H1 (cell line): ENCODE results near the gene LHFPL3. TPM values are rescaled to one million over a fixed set of nuclear protein-coding genes. Genes with fewer than 3 reads are reported as not detected.

Experiments
- CTCF ChIA-PET: fragments of 300-600 bp; sonication (Branson Sonifier 250); formaldehyde crosslinking; loops from one replicate; lab custom pipeline; 2021; ENCODE audit not compliant: partially characterized antibody; lab: Charles Lee
- POLR2A ChIA-PET: fragments of 300-600 bp; sonication (Branson Sonifier 250); formaldehyde crosslinking; loops from one replicate; lab custom pipeline; 2021; ENCODE audit warnings: inconsistent platforms; ENCODE audit not compliant: partially characterized antibody; lab: Charles Lee
- DNase-seq, 2 experiments: peaks; one replicate each; pipeline versions ENCODE4 v3.0.0 to v3.0.0-alpha.2; 2010 to 2022; ENCODE audit warnings: low spot score in 2 of 2, low read depth in 1 of 2, mixed read lengths in 1 of 2
- FAIRE-seq: peaks from 2 replicates; lab custom pipeline; 2011; peaks lifted over from hg19 to GRCh38; lab: Jason Lieb, UNC
- H2AFZ ChIP-seq: 2 replicates; pipeline ENCODE4 v1.8.1; 2012; ENCODE audit warnings: low read length, inconsistent platforms
- H2AK5ac ChIP-seq: 2 replicates; pipeline ENCODE4 v1.6.1; 2013; ENCODE audit warnings: low read depth, low read length
- H2BK120ac ChIP-seq: replicated peaks from 2 replicates; pipeline ENCODE3; 2013; ENCODE audit warnings: low read depth, low read length, inconsistent platforms
- H2BK12ac ChIP-seq: 2 replicates; pipeline ENCODE4 v1.6.1; 2013; ENCODE audit warnings: low read depth, low read length
- H2BK15ac ChIP-seq: 2 replicates; pipeline ENCODE4 v1.6.1; 2013; ENCODE audit warnings: low read length
- H2BK20ac ChIP-seq: 2 replicates; pipeline ENCODE4 v1.6.1; 2013; ENCODE audit warnings: low read length
- H2BK5ac ChIP-seq: 2 replicates; pipeline ENCODE4 v1.6.1; 2013; ENCODE audit warnings: low read depth, low read length
- H3K14ac ChIP-seq: 2 replicates; pipeline ENCODE4 v1.6.1; 2013; ENCODE audit warnings: inconsistent platforms; ENCODE audit not compliant: insufficient read length
- H3K18ac ChIP-seq: 2 replicates; pipeline ENCODE4 v1.6.1; 2013; ENCODE audit warnings: low read length; ENCODE audit errors: extremely low read depth
- H3K23ac ChIP-seq: 2 replicates; pipeline ENCODE4 v1.6.1; 2013; ENCODE audit warnings: inconsistent platforms; ENCODE audit not compliant: insufficient read length
- H3K23me2 ChIP-seq: 2 replicates; pipeline ENCODE4 v1.6.1; 2013; ENCODE audit warnings: low read depth, low read length
- H3K27ac ChIP-seq: 2 replicates; pipeline ENCODE4 v1.6.1; 2011; ENCODE audit warnings: low read depth, low read length, inconsistent platforms
- H3K27me3 ChIP-seq, 4 experiments: replicated peaks in 1 of 4; 1 replicate in 1 of 4; 2 replicates in 3 of 4; pipeline versions ENCODE4 v1.6.1 to v1.8.1; 2011 to 2013; ENCODE audit warnings: low read length in 3 of 4, mild to moderate bottlenecking in 3 of 4, inconsistent platforms in 2 of 4, mixed read lengths in 2 of 4, moderate library complexity in 1 of 4; ENCODE audit not compliant: control insufficient read depth in 3 of 4, insufficient read depth in 3 of 4; ENCODE audit errors: extremely low read depth in 1 of 4
- H3K36me3 ChIP-seq, 4 experiments: 2 replicates each; pipeline versions ENCODE4 v1.6.1 to v1.8.1; 2011 to 2013; ENCODE audit warnings: mild to moderate bottlenecking in 4 of 4, low read length in 3 of 4, moderate library complexity in 2 of 4, control low read depth in 1 of 4, inconsistent platforms in 1 of 4; ENCODE audit not compliant: insufficient read depth in 4 of 4, control insufficient read depth in 2 of 4
- H3K4ac ChIP-seq: replicated peaks from 2 replicates; pipeline ENCODE3; 2013; ENCODE audit warnings: low read length, low read depth, mixed read lengths, inconsistent platforms; ENCODE audit not compliant: insufficient read length
- H3K4me1 ChIP-seq, 4 experiments: replicated peaks in 1 of 4; 1 replicate in 1 of 4; 2 replicates in 3 of 4; pipeline versions ENCODE4 v1.6.1 to v1.8.1; 2011 to 2013; ENCODE audit warnings: low read length in 3 of 4, inconsistent platforms in 2 of 4, mixed read lengths in 1 of 4; ENCODE audit not compliant: insufficient read depth in 4 of 4, control insufficient read depth in 3 of 4
- H3K4me2 ChIP-seq, 2 experiments: 2 replicates each; pipeline versions ENCODE4 v1.6.1 to v1.8.1; 2011 to 2013; ENCODE audit warnings: low read depth in 2 of 2, low read length in 2 of 2, control low read depth in 1 of 2, inconsistent platforms in 1 of 2, mild to moderate bottlenecking in 1 of 2; ENCODE audit not compliant: insufficient read depth in 1 of 2
- H3K4me3 ChIP-seq, 4 experiments: fragments of 200-600, 300-600 bp in 1 of 4; sonication (generic), shearing (Covaris generic), sonication (Bioruptor Twin) in 1 of 4; 2 replicates each; pipeline versions ENCODE4 v1.5.1 to v1.8.1; 2011 to 2016; ENCODE audit warnings: low read length in 4 of 4, low read depth in 3 of 4, control low read depth in 2 of 4, inconsistent platforms in 2 of 4, mild to moderate bottlenecking in 2 of 4, mixed read lengths in 1 of 4, moderate library complexity in 1 of 4; ENCODE audit not compliant: insufficient read depth in 2 of 4; ENCODE audit errors: extremely low read depth in 1 of 4
- H3K56ac ChIP-seq: replicated peaks from 2 replicates; pipeline ENCODE3; 2013; ENCODE audit warnings: low read depth, mild to moderate bottlenecking, mixed read lengths, low read length, inconsistent platforms; ENCODE audit not compliant: insufficient read length
- H3K79me1 ChIP-seq: 2 replicates; pipeline ENCODE4 v1.6.1; 2013; ENCODE audit warnings: low read depth, low read length, control low read depth
- H3K79me2 ChIP-seq, 2 experiments: 2 replicates each; pipeline versions ENCODE4 v1.6.1 to v1.8.1; 2012 to 2013; ENCODE audit warnings: low read length in 2 of 2, mild to moderate bottlenecking in 2 of 2, inconsistent platforms in 1 of 2; ENCODE audit not compliant: insufficient read depth in 2 of 2, control insufficient read depth in 1 of 2
- H3K9ac ChIP-seq, 4 experiments: replicated peaks in 1 of 4; 1 replicate in 1 of 4; 2 replicates in 3 of 4; pipeline versions ENCODE4 v1.6.1 to v1.8.1; 2011 to 2013; ENCODE audit warnings: low read depth in 3 of 4, low read length in 3 of 4, control low read depth in 2 of 4, mild to moderate bottlenecking in 2 of 4, moderate library complexity in 2 of 4, inconsistent platforms in 1 of 4; ENCODE audit errors: extremely low read depth in 1 of 4
- H3K9me3 ChIP-seq, 2 experiments: 2 replicates each; pipeline versions ENCODE4 v1.6.1 to v1.8.1; 2012 to 2013; ENCODE audit warnings: mild to moderate bottlenecking in 2 of 2, moderate library complexity in 2 of 2, control low read depth in 1 of 2, inconsistent platforms in 1 of 2, low read depth in 1 of 2, low read length in 1 of 2, mixed read lengths in 1 of 2; ENCODE audit not compliant: insufficient read depth in 2 of 2
- H4K20me1 ChIP-seq, 2 experiments: replicated peaks in 1 of 2; 2 replicates each; pipeline versions ENCODE3 to v1.8.1; 2011 to 2013; ENCODE audit warnings: inconsistent platforms in 2 of 2, low read length in 2 of 2, mild to moderate bottlenecking in 1 of 2; ENCODE audit not compliant: insufficient read depth in 2 of 2, control insufficient read depth in 1 of 2
- H4K5ac ChIP-seq: 2 replicates; pipeline ENCODE4 v1.6.1; 2013; ENCODE audit warnings: low read length, low read depth, mixed read lengths, inconsistent platforms; ENCODE audit not compliant: insufficient read length
- H4K8ac ChIP-seq: 2 replicates; pipeline ENCODE4 v1.8.0; 2013; ENCODE audit warnings: mild to moderate bottlenecking, moderate library complexity, low read length, inconsistent platforms; ENCODE audit not compliant: insufficient read depth; ENCODE audit errors: extremely low read depth
- H4K91ac ChIP-seq: replicated peaks from 2 replicates; pipeline ENCODE3; 2013; ENCODE audit warnings: low read length, mixed read lengths, inconsistent platforms; ENCODE audit not compliant: insufficient read length
- NANOG ChIP-seq: IDR thresholded peaks from 2 replicates; pipeline ENCODE4 v1.6.1; 2011; ENCODE audit warnings: low read length, low read depth, mild to moderate bottlenecking, inconsistent platforms; ENCODE audit not compliant: insufficient read depth, poor library complexity, severe bottlenecking
- RFX5 ChIP-seq: IDR thresholded peaks from 2 replicates; pipeline ENCODE4 v1.6.1; 2011; ENCODE audit warnings: low read depth, low read length, improper control_type of control experiment, borderline replicate concordance
- SIN3A ChIP-seq, 2 experiments: IDR thresholded peaks in 1 of 2; conservative IDR thresholded peaks in 1 of 2; 2 replicates each; pipeline ENCODE4 v1.6.1; 2011 to 2012; ENCODE audit warnings: low read length in 2 of 2, improper control_type of control experiment in 1 of 2, low read depth in 1 of 2, mild to moderate bottlenecking in 1 of 2
- TAF7 ChIP-seq: optimal IDR thresholded peaks from 2 replicates; pipeline ENCODE3; 2011; ENCODE audit warnings: low read depth, mild to moderate bottlenecking, inconsistent platforms, low read length, moderate library complexity, borderline replicate concordance
- WGBS, 2 experiments: shearing (Covaris generic) in 1 of 2; methylation state at CpG; one replicate each; pipeline versions ENCODE4 v1.1.6 to v1.1.7; 2013 to 2015; ENCODE audit warnings: low lambda C conversion rate in 2 of 2, mixed read lengths in 2 of 2, inconsistent platforms in 1 of 2, low coverage in 1 of 2, missing lambda C conversion rate in 1 of 2; ENCODE audit not compliant: insufficient replicate concordance in 2 of 2, insufficient coverage in 1 of 2, insufficient read length in 1 of 2; ENCODE audit errors: extremely low coverage in 1 of 2, missing lambda C conversion rate in 1 of 2; 5-methylcytosine and 5-hydroxymethylcytosine counted together
- polyA plus RNA-seq, 7 experiments: library from polyadenylated mRNA; depleted of rRNA in 3 of 7; stranded (reverse) in 5 of 7; unstranded in 2 of 7; fragments of >200 nt in 5 of 7; fragments of 200-250 nt in 2 of 7; gene quantifications; 1 replicate in 5 of 7; 2 replicates in 1 of 7; 4 replicates in 1 of 7; pipeline versions ENCODE4 v1.2.1 to v1.2.3, GENCODE V29; 2011 to 2013; ENCODE audit warnings: missing spikeins in 2 of 7, mixed read lengths in 2 of 7
- total RNA-seq: library from RNA; stranded (reverse); fragmentation: NEBNext Ultra II Directional; extraction: Animal tissue kit (Norgen Biotek cat#: 25700); gene quantifications from 2 replicates; pipeline ENCODE4 v1.2.1, GENCODE V29; 2021
- TF ChIP-seq, protein P1 (sequence below): IDR thresholded peaks from 2 replicates; pipeline ENCODE4 v1.6.1; 2012; ENCODE audit warnings: inconsistent platforms

LHFPL3 gene
- total and polyA plus RNA-seq, 2 of the 8 experiments (the other 6 are each of a cell fraction or from before 2014, with no cell fraction given), result 0.24 to 0.50 TPM

DNA sequence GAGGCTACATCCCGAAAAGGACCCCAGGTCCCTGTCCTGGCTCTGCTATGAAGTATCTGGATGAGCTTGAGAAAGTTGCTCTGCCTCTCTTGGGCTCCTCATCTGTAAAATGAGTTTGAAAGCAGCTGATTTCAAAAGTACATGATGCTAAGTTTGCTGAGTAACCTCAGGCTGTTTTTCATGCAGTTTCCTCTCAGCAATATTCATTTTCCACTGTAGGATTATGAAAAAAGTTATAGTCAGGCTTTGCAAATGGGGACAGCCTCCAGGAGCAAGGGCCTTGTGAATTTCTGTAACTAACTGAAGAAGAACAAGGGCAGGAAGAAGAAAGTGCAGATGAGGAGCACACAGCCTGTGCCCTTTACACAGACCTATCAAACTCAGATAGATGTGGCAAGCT, 518.3 kb downstream of the LHFPL3 start:
- Histone ChIP-seq H2AK5ac (no peak overlapping the region), H3K18ac (no peak overlapping the region), H4K20me1 (no peaks in the 10 kb centered on the region), H4K8ac (no peak overlapping the region), H3K79me1 (no peaks in the 10 kb centered on the region), H3K4ac (no peak overlapping the region), H2BK12ac (no peak overlapping the region), H3K23me2 (no peaks in the 10 kb centered on the region), H4K5ac (no peak overlapping the region), H3K9ac (no peak overlapping the region), H2BK5ac (no peak overlapping the region), H3K4me2 (no peak overlapping the region), H2BK15ac (no peak overlapping the region), H3K79me2 (no peaks in the 10 kb centered on the region), H3K4me1 (peaks cover 0 to 3% (median 0%) of the 10 kb centered on the region in 4 experiments; a peak in 1 of 7 replicates), H3K9me3 (no peaks in the 10 kb centered on the region), H3K27ac (no peak overlapping the region), H2BK20ac (no peak overlapping the region), H3K14ac (no peak overlapping the region), H3K23ac (no peak overlapping the region), H3K56ac (no peak overlapping the region), H3K4me3 (no peak overlapping the region), H2BK120ac (no peak overlapping the region), H3K27me3 (no peaks in the 10 kb centered on the region), H3K36me3 (no peaks in the 10 kb centered on the region), H2AFZ (no peak overlapping the region), H4K91ac (no peak overlapping the region)
- ChIA-PET POLR2A (no interaction called here), CTCF (interaction anchor here (0.7 to 5.2 kb wide), 25 partner anchors 8 to 1333 kb away, joined by 3 to 94 read pairs (median 5); no protein-coding TSS in a partner anchor)
- FAIRE-seq (no peak), DNase-seq (no peak)
- WGBS, 2 experiments, result 90% methylated on average over 1 of the region's 1 CpG; no CpG with 5 or more reads in 1 of the 2 experiments
- TF ChIP-seq, protein P1, sequence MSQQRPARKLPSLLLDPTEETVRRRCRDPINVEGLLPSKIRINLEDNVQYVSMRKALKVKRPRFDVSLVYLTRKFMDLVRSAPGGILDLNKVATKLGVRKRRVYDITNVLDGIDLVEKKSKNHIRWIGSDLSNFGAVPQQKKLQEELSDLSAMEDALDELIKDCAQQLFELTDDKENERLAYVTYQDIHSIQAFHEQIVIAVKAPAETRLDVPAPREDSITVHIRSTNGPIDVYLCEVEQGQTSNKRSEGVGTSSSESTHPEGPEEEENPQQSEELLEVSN, result no peak
- TF ChIP-seq RFX5 (no peak), NANOG (no peak), TAF7 (no peak), SIN3A (conservative IDR thresholded peaks at IDR 0.05 in 1 of 2, IDR thresholded peaks at IDR 0.05 in 1 of 2; ENCODE audit: low read depth in 1 of 2, low read length in 2 of 2) (no peak)
